ENCODE measurements around the gene ENDOV. TPM values are rescaled to one million over a fixed set of nuclear protein-coding genes. Genes with fewer than 3 reads are reported as not detected.

ENDOV gene
- total RNA-seq, 1 donor from 2014 or later, result 36.1 TPM

GRCh38 chr17:80485846-80486245 is 70.9 kb downstream of the ENDOV start:
- no peaks in the 10 kb centered on the region for H3K36me3 Mint-ChIP-seq (ENCODE audit: insufficient read depth)
- peaks cover 44% of the 10 kb centered on the region for H3K27me3 Mint-ChIP-seq
- H3K4me3 Mint-ChIP-seq (ENCODE audit: low read depth), result no peak overlapping the region
- no peak for TF ChIP-seq CTCF (IDR thresholded peaks at IDR 0.05; ENCODE audit: unreplicated experiment)
- no peaks in the 10 kb centered on the region for H3K4me1 Mint-ChIP-seq (ENCODE audit: low read depth)
- DNase-seq (ENCODE audit: low spot score, unreplicated experiment), result no peak
- no peak overlapping the region for H3K27ac Mint-ChIP-seq
- H3K9me3 Mint-ChIP-seq (ENCODE audit: low read depth), result no peaks in the 10 kb centered on the region

- Mint-ChIP-seq H3K4me3 (ENCODE audit: low read depth) (no peak overlapping the region), H3K27me3 (peaks cover 39% of the 10 kb centered on the region), H3K36me3 (ENCODE audit: insufficient read depth) (no peaks in the 10 kb centered on the region), H3K27ac (no peak overlapping the region), H3K9me3 (ENCODE audit: low read depth) (no peaks in the 10 kb centered on the region), H3K4me1 (ENCODE audit: low read depth) (peaks cover 3% of the 10 kb centered on the region)
- DNase-seq (ENCODE audit: low spot score, unreplicated experiment), result no peak
- no peak for TF ChIP-seq CTCF (IDR thresholded peaks at IDR 0.05; ENCODE audit: unreplicated experiment)
Measured at GRCh38 chr17:80486692-80487091, 71.7 kb downstream of the ENDOV start.

- Mint-ChIP-seq H3K4me1 (ENCODE audit: low read depth) (peaks cover 3% of the 10 kb centered on the region), H3K9me3 (ENCODE audit: low read depth) (no peaks in the 10 kb centered on the region), H3K36me3 (ENCODE audit: insufficient read depth) (no peaks in the 10 kb centered on the region), H3K4me3 (ENCODE audit: low read depth) (no peak overlapping the region), H3K27me3 (peaks cover 31% of the 10 kb centered on the region), H3K27ac (no peak overlapping the region)
- DNase-seq (ENCODE audit: low spot score, unreplicated experiment), result no peak
- TF ChIP-seq CTCF (IDR thresholded peaks at IDR 0.05; ENCODE audit: unreplicated experiment), result no peak
Measured at GRCh38 chr17:80487511-80487910, 72.5 kb downstream of the ENDOV start.

Small RNA genes lying within 50 kb of the gene (microRNA-seq; reads per million reads assigned to microRNA genes)
- gene MIR4730 (ENCODE audit: borderline number of aligned reads, unreplicated experiment), result not detected

Other genes starting within 250 kb of the ENDOV start
- gene CARD14, start 245.1 kb upstream of the ENDOV start, total RNA-seq, result 0.36 TPM in 1 of 2 replicates, not detected in the other
- 42.0 and 43.9 TPM in 2 replicates for gene SGSH, start 194.8 kb upstream of the ENDOV start, total RNA-seq
- gene SLC26A11, start 194.7 kb upstream of the ENDOV start, total RNA-seq, result 37.4 and 40.1 TPM in 2 replicates
- gene RNF213, start 154.3 kb upstream of the ENDOV start, total RNA-seq, result 57.6 and 61.9 TPM in 2 replicates
- not detected in 2 replicates for gene NPTX1, start 61.4 kb downstream of the ENDOV start, total RNA-seq
- 39.9 and 40.0 TPM in 2 replicates for gene RPTOR, start 129.7 kb downstream of the ENDOV start, total RNA-seq